Neural progenitor cell (in vitro differentiated cells): ENCODE results near the gene MYCBPAP. TPM values are rescaled to one million over a fixed set of nuclear protein-coding genes. Genes with fewer than 3 reads are reported as not detected.

Experiments
- DNase-seq: peaks from one replicate; pipeline ENCODE4 v3.0.0-alpha.2; 2016; ENCODE audit warnings: low spot score
- H2AFZ ChIP-seq: fragments of 200-600 bp; sonication (generic); replicated peaks from 2 replicates; pipeline ENCODE4 v1.6.1; 2016; ENCODE audit warnings: antibody characterized with exemption
- H3F3A ChIP-seq: fragments of 200-600 bp; sonication (generic); 2 replicates; pipeline ENCODE4 v1.6.1; 2016; ENCODE audit warnings: antibody characterized with exemption, low read depth
- H3K27ac ChIP-seq: fragments of 200-600 bp; sonication (generic); 2 replicates; pipeline ENCODE4 v1.5.1; 2016; ENCODE audit warnings: mild to moderate bottlenecking
- H3K27me3 ChIP-seq: fragments of 200-600 bp; sonication (generic); 2 replicates; pipeline ENCODE4 v1.6.1; 2016; ENCODE audit warnings: mild to moderate bottlenecking, moderate library complexity
- H3K36me3 ChIP-seq: fragments of 200-600 bp; sonication (generic); 2 replicates; pipeline ENCODE4 v1.5.1; 2016
- H3K4me1 ChIP-seq: fragments of 200-600 bp; sonication (generic); 2 replicates; pipeline ENCODE4 v1.6.1; 2016; ENCODE audit warnings: mixed run types
- H3K4me2 ChIP-seq: fragments of 200-600 bp; sonication (generic); 2 replicates; pipeline ENCODE4 v1.6.1; 2016
- H3K4me3 ChIP-seq: fragments of 200-600 bp; sonication (generic); 2 replicates; pipeline ENCODE4 v1.5.1; 2016
- H3K79me2 ChIP-seq: fragments of 200-600 bp; sonication (generic); 2 replicates; pipeline ENCODE4 v1.6.1; 2016; ENCODE audit warnings: low read depth
- H3K9ac ChIP-seq: fragments of 200-600 bp; sonication (generic); 2 replicates; pipeline ENCODE4 v1.6.1; 2016
- H3K9me3 ChIP-seq: fragments of 200-600 bp; sonication (generic); 2 replicates; pipeline ENCODE4 v1.5.1; 2016; ENCODE audit warnings: low read depth
- H4K20me1 ChIP-seq: fragments of 200-600 bp; sonication (generic); 2 replicates; pipeline ENCODE4 v1.6.1; 2016; ENCODE audit warnings: low read depth
- H3K27ac Mint-ChIP-seq: 3 replicates; pipeline ENCODE4 v1.8.0; 2021; ENCODE audit warnings: mixed read lengths
- H3K27me3 Mint-ChIP-seq: 2 replicates; pipeline ENCODE4 v1.8.0; 2022; ENCODE audit warnings: low read depth, mild to moderate bottlenecking, inconsistent platforms, moderate library complexity, mixed read lengths; ENCODE audit not compliant: insufficient read depth
- H3K36me3 Mint-ChIP-seq: 3 replicates; pipeline ENCODE4 v1.8.0; 2021; ENCODE audit warnings: mixed read lengths
- H3K4me1 Mint-ChIP-seq: 3 replicates; pipeline ENCODE4 v1.8.0; 2021; ENCODE audit warnings: mixed read lengths
- H3K4me3 Mint-ChIP-seq: 3 replicates; pipeline ENCODE4 v1.8.0; 2021; ENCODE audit warnings: mild to moderate bottlenecking, moderate library complexity, mixed read lengths
- H3K9me3 Mint-ChIP-seq: 3 replicates; pipeline ENCODE4 v1.8.0; 2020; ENCODE audit warnings: mixed read lengths
- CTCF ChIP-seq: fragments of 200-600 bp; sonication (generic); IDR thresholded peaks from 2 replicates; pipeline ENCODE4 v1.5.1; 2017; ENCODE audit warnings: antibody characterized with exemption, mild to moderate bottlenecking
- EZH2 ChIP-seq: fragments of 200-600 bp; sonication (generic); IDR thresholded peaks from 2 replicates; pipeline ENCODE4 v1.6.1; 2017; ENCODE audit warnings: antibody characterized with exemption, mild to moderate bottlenecking, moderate library complexity
- EZH2phosphoT487 ChIP-seq: fragments of 200-600 bp; sonication (generic); IDR thresholded peaks from 2 replicates; pipeline ENCODE4 v1.6.1; 2017; ENCODE audit warnings: antibody characterized with exemption
- total RNA-seq: library from RNA; depleted of rRNA; stranded (reverse); fragments of >200 nt; gene quantifications from 2 replicates; pipeline ENCODE4 v1.2.3, GENCODE V29; 2015; ENCODE audit warnings: low replicate concordance

The MYCBPAP gene
- total RNA-seq, 1 donor from 2014 or later, result 3.5 TPM

GRCh38 chr17:50559674-50560184 is 51.5 kb downstream of the MYCBPAP start:
- no peaks in the 10 kb centered on the region for H3K36me3 ChIP-seq
- Mint-ChIP-seq H3K27me3 (peaks cover 42% of the 10 kb centered on the region), H3K27ac (peak overlapping the region; percentile 91), H3K36me3 (no peaks in the 10 kb centered on the region), H3K4me1 (peaks cover 48% of the 10 kb centered on the region), H3K4me3 (peak overlapping the region; percentile 93), H3K9me3 (no peaks in the 10 kb centered on the region)
- peak overlapping the region; percentile 86 for H3K4me3 ChIP-seq
- H3K27me3 ChIP-seq, result peaks cover 81% of the 10 kb centered on the region
- H3K4me1 ChIP-seq, result peaks cover 53% of the 10 kb centered on the region
- peak; percentile 88 for DNase-seq
- H3F3A ChIP-seq, result peaks cover 46% of the 10 kb centered on the region
- H3K79me2 ChIP-seq, result no peaks in the 10 kb centered on the region
- peak overlapping the region; percentile 38 for H2AFZ ChIP-seq
- H3K9ac ChIP-seq, result no peak overlapping the region
- TF ChIP-seq EZH2 (no peak), EZH2phosphoT487 (peak; percentile 16)
- no peak overlapping the region for H3K27ac ChIP-seq
- H3K9me3 ChIP-seq, result no peaks in the 10 kb centered on the region
- peaks cover 34% of the 10 kb centered on the region for H4K20me1 ChIP-seq
- peak overlapping the region; percentile 80 for H3K4me2 ChIP-seq

GRCh38 chr17:50560185-50560824 is 52.1 kb downstream of the MYCBPAP start, which contains the start of gene CACNA1G:
CACNA1G (plus strand) TSS chr17:50560715; CDS start chr17:50561460, 745 bp downstream.
- Histone ChIP-seq H3F3A (peaks cover 47% of the 10 kb centered on the region), H3K36me3 (no peaks in the 10 kb centered on the region), H4K20me1 (peaks cover 34% of the 10 kb centered on the region), H3K27ac (no peak within 1 kb of the TSS), H3K27me3 (peaks cover 87% of the 10 kb centered on the region), H3K4me2 (peak within 1 kb of the TSS; percentile 100), H3K79me2 (no peaks in the 10 kb centered on the region), H3K9ac (no peak within 1 kb of the TSS), H3K4me3 (peak within 1 kb of the TSS; percentile 86), H3K4me1 (peaks cover 59% of the 10 kb centered on the region), H3K9me3 (no peaks in the 10 kb centered on the region), H2AFZ (peak within 1 kb of the TSS; percentile 74)
- TF ChIP-seq EZH2, result no peak
- no peak for TF ChIP-seq EZH2phosphoT487
- no peak for TF ChIP-seq CTCF
- Mint-ChIP-seq H3K4me3 (peak within 1 kb of the TSS; percentile 93), H3K9me3 (no peaks in the 10 kb centered on the region), H3K27ac (peak within 1 kb of the TSS; percentile 91), H3K36me3 (no peaks in the 10 kb centered on the region), H3K27me3 (peaks cover 42% of the 10 kb centered on the region), H3K4me1 (peaks cover 53% of the 10 kb centered on the region)
- peak; percentile 98 for DNase-seq

GRCh38 chr17:50560931-50561745 is 52.9 kb downstream of the MYCBPAP start:
- no peak overlapping the region for H3K9ac ChIP-seq
- Mint-ChIP-seq H3K27me3 (peaks cover 41% of the 10 kb centered on the region), H3K4me3 (peak overlapping the region; percentile 87), H3K27ac (no peak overlapping the region), H3K9me3 (no peaks in the 10 kb centered on the region), H3K36me3 (no peaks in the 10 kb centered on the region), H3K4me1 (peaks cover 60% of the 10 kb centered on the region)
- peak overlapping the region; percentile 74 for H2AFZ ChIP-seq
- H3K27me3 ChIP-seq, result peaks cover 94% of the 10 kb centered on the region
- no peaks in the 10 kb centered on the region for H3K36me3 ChIP-seq
- H4K20me1 ChIP-seq, result peaks cover 33% of the 10 kb centered on the region
- peak; percentile 66 for DNase-seq
- peaks cover 54% of the 10 kb centered on the region for H3F3A ChIP-seq
- H3K4me2 ChIP-seq, result peak overlapping the region; percentile 100
- no peak overlapping the region for H3K27ac ChIP-seq
- no peaks in the 10 kb centered on the region for H3K79me2 ChIP-seq
- peaks cover 66% of the 10 kb centered on the region for H3K4me1 ChIP-seq
- no peaks in the 10 kb centered on the region for H3K9me3 ChIP-seq
- peak overlapping the region; percentile 86 for H3K4me3 ChIP-seq
- no peak for TF ChIP-seq CTCF
- TF ChIP-seq EZH2phosphoT487, result peak; percentile 14
- TF ChIP-seq EZH2, result peak; percentile 72
